GM12801 (cell line): ENCODE data around the gene SP6.

Experiments used
- CTCF ChIP-seq: IDR thresholded peaks from one replicate; pipeline ENCODE4 v1.5.1; 2011; ENCODE audit warnings: control low read depth; ENCODE audit not compliant: insufficient read length; ENCODE audit errors: extremely low read depth

The SP6 gene

DNA sequence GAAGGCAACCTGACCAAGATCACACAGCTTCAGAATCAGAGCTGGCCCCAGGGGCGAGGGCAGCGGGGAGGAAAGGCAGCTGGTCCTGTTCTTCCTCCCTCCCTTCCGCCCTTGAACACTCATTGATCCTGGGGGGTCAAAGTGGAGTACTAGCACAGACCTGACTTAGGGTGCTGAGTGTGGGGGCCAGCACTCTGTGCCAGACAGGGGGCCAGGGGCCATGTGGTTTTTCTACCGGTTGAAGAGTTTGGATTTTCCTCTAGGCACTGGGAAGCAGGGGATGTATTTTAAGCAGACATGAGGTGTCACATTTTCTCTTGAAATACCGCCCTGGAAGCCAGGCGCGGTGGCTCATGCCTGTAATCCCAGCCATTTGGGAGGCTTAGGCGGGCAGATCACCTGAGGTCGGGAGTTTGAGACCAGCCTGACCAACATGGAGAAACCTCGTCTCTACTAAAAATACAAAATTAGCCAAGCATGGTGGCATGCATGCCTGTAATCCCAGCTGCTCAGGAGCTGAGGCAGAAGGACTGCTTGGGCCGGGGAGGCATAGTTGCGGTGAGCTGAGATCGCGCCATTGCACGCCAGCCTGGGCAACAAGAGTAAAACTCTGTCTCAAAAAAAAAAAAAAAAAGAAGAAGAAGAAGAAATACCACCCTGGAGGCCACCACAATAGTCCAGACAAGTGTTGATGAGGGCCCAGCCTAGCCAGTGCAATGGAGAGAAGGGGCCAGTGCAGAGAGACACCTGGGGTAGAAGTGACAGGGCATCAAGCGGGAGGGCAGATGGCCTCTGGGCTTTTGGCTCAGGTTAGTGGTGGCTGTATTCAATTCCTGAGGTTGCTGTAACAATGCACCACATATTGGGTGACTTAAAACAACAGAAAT lies 44.7 kb downstream of the SP6 start:
- TF ChIP-seq CTCF: no peak

GRCh38 chr17:47804461-47804860 lies 46.5 kb downstream of the SP6 start:
- TF ChIP-seq CTCF: no peak

DNA sequence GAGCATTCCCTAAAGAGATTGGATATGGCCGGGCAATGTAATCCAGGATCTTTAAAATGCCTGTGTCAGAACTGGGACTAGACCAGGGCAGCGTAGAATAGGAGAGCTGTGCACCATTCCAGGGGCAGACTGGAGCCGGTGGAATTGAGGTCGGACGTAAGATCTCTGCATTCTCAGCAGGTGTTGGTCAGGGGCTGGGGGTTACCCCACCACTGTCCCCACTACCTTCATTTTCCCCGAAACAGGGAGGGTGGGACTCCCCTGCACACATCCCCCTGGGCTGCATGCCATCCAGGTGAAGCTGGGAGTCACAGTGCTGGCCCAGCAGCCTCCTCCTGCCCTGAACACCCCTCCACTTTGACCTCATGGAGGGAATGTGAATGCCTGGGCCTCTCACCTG lies 47.2 kb downstream of the SP6 start:
- no peak for TF ChIP-seq CTCF

- TF ChIP-seq CTCF: no peak
Observed at GRCh38 chr17:47803201-47803600, 47.8 kb downstream of the SP6 start.

GRCh38 chr17:47802341-47803022 lies 48.5 kb downstream of the SP6 start:
- TF ChIP-seq CTCF: no peak

DNA sequence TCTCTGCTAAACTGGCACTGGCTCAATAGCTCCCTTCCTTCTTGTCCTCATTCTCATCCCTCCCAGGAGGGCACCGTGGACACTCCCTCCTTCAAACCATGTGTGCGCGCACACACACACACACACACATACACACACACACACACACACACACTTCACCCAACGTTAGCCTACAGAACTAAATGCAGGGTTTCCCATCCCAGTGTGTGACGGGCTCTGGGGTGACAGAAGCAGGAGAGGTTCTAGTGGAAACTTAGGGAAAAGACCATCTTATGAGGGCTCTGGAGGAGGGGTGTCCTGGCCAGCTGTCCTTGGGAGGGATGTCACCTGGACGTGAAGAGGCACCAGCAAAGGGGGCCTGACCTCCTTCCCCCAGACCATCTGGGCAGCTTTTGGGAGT lies 49.1 kb downstream of the SP6 start:
- no peak for TF ChIP-seq CTCF

DNA sequence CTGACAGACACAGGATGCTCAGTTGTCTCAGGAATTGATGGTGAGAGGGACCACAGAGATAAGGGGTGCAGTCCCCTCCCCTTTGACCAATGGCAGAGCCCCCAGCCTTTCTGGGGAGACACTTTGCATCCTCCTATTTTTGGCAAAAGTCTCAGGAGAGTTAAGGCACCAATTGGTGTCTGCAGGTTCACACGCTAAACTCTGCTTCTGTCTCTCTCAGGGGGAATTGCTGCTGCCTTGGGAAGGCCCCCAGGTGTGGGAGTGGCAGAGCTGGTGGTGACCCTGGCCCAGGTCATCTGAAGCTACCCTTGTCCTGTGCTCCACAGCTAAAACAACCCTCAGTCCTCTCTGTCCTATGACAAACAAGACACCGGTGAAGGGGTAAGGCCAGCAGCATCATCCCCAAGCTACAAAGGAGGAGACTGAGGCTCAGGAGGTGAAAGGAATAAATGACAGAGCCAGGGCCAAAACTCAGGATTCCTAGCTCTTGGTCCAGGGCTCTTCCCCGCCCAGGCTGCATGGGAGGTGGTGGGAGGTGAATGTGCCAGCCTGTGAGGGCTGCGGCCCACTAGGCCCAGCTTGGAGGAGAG lies 49.7 kb downstream of the SP6 start:
- TF ChIP-seq CTCF: no peak
